ENCODE data around the gene PAK6.

Gene PAK6

DNA sequence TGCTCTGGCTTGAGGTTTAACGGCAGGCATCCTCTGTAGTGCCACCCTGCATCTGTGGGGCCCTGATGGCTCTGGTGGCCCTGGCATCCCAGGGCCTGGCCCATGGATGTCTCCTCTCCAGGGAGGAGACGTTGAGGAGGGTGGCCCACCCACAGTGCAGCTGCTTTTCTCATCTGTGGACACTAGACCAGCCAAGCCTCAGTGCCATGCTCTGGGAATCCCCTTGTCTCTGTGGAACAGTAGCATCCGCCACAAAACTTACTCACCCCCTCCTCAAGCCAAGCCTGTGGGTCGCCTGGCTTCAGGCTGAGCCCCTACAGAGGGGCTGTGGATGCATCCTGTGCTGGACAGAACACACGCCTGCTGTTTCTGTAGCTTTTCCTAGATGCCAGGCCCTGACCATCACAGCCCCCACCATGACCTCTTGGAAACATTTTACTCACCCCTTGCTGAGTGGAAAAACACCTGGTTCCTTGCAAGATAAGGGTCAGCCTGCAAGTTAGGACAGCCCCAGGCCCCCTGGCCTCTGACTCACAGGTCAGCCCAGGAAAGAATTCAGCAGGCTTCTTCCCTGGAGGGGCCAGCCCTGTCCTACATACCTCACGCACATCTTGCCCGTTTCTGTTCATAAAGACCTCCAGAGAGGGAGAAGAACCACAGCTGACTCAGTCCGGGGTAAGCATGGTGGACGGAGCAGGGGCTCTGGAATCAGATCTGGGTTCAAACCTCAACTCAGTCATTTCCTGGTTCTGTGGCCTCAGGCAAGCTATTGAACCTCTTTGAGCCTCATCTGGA, 19.0 kb downstream of the PAK6 start:
- Mint-ChIP-seq H3K27ac (no peak overlapping the region), H3K36me3 (ENCODE audit: low read depth) (no peaks in the 10 kb centered on the region), H3K9me3 (no peaks in the 10 kb centered on the region), H3K4me3 (no peak overlapping the region), H3K4me1 (ENCODE audit: low read depth) (peaks cover 8% of the 10 kb centered on the region), H3K27me3 (peaks cover 23% of the 10 kb centered on the region)
- DNase-seq, result no peak

DNA sequence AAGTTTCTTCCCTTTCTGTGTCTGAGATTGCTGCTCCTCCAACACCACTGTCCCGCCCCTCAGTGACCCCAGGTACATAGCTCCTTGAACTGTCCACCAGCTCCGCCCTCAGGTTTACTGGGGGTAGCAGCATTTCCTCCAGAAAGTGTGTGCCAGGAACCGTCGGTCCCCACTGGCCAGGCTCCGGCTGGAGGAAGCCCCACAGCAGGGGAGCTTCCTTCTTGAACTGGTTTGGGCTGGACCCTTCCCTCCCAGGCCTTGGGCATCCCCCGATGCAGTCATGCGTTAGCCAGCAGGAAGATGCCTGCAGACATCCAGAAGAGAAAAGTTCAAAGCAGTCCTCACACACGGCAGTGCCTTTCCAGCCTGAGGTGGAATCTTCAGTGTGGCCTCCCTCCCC, 19.7 kb downstream of the PAK6 start:
- Mint-ChIP-seq H3K36me3 (ENCODE audit: low read depth) (no peaks in the 10 kb centered on the region), H3K9me3 (no peaks in the 10 kb centered on the region), H3K27ac (no peak overlapping the region), H3K4me1 (ENCODE audit: low read depth) (peaks cover 3% of the 10 kb centered on the region), H3K4me3 (no peak overlapping the region), H3K27me3 (peaks cover 16% of the 10 kb centered on the region)
- no peak for DNase-seq

DNA sequence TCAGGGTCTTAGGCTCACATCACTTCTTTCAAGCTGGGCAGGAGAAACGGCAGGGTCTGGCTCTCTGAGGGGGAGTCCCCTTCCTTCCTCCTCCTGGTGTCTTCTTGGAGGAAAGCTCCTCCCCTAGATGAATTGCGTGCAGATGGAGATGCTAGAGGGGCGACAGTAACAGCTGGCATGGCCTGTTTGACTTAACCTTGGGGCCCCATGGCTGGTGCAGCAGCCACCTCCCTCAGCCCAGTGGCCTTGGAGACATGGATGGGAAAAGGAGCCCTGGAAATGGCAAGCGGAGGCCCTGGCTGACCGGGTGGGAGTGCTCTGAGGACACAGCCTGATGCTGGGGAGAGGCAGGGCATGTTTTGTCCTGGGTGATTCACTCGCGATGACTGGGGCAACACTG, 20.2 kb downstream of the PAK6 start:
- no peaks in the 10 kb centered on the region for H3K4me1 Mint-ChIP-seq (ENCODE audit: low read depth)
- DNase-seq, result no peak
- no peaks in the 10 kb centered on the region for H3K9me3 Mint-ChIP-seq
- H3K36me3 Mint-ChIP-seq (ENCODE audit: low read depth), result no peaks in the 10 kb centered on the region
- H3K27me3 Mint-ChIP-seq, result peaks cover 11% of the 10 kb centered on the region
- H3K4me3 Mint-ChIP-seq, result no peak overlapping the region
- no peak overlapping the region for H3K27ac Mint-ChIP-seq

DNA sequence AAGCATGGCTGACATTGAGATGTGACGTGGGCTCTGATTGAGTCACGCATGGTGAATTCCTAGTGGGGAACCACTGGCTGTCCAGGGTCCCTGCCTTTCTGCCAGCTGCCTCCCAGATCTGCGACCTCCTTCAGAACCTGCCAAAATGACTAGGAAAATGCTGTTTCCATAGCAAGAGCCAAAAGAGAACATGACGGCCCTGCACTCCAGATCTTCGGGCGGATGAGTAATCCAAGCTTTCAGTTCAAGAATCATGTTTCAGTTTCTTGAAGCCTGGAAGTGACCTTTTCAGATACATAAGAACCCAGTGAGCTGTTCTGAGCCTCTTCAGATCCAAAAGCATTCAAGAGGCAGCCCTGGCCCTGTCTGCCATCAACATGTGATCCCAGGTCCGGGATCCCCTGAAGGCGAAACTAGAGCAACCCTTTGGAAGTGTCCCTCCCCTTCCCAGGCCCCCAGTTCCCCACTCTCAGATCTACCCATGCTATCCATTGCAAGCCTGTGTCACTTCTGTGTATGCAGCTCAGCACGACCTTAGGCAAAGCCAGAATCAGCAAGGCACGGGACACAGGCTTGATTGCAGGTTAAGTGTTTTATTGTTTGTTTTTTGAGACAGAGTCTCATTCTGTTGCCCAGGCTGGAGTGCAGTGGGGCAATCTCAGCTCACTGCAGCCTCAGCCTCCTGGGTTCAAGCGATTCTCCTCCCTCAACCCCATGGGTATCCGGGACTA, 24.3 kb downstream of the PAK6 start:
- Mint-ChIP-seq H3K4me3 (no peak overlapping the region), H3K36me3 (ENCODE audit: low read depth) (no peaks in the 10 kb centered on the region), H3K9me3 (no peaks in the 10 kb centered on the region), H3K27ac (no peak overlapping the region), H3K4me1 (ENCODE audit: low read depth) (no peaks in the 10 kb centered on the region), H3K27me3 (no peaks in the 10 kb centered on the region)
- DNase-seq, result no peak

DNA sequence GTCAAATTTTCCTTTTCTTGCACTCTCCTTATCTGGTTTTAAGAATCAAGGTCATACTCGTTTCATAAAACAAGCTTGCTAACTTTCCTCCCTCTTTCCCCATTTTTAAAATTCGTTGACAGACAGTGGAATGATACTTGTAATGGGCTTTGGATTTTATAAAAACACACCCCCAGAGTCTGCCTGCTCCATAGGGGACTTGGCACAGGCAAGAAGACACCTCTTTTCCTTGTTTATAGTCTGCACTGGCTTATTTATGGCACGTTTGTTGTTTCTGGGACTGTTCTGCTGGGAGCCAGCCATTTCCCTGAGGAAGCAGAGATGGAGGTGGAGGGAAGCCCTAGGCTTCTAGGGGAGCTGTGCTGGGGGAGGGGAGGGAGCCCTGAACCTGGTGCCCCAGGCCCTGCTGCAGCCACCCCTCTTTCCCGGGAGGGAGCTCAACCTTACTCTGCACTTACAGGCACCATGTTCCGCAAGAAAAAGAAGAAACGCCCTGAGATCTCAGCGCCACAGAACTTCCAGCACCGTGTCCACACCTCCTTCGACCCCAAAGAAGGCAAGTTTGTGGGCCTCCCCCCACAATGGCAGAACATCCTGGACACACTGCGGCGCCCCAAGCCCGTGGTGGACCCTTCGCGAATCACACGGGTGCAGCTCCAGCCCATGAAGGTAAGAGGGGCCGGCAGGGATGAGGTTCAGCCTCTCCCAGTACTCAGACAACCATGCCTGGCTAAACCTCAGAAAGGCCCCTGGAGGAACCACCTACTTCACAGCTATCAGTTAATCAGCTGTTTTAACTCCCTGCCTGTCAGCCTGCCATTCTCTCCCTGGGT, 25.7 kb downstream of the PAK6 start:
- Mint-ChIP-seq H3K27ac (no peak overlapping the region), H3K4me3 (no peak overlapping the region), H3K9me3 (no peaks in the 10 kb centered on the region), H3K27me3 (no peaks in the 10 kb centered on the region), H3K36me3 (ENCODE audit: low read depth) (no peaks in the 10 kb centered on the region), H3K4me1 (ENCODE audit: low read depth) (no peaks in the 10 kb centered on the region)
- no peak for DNase-seq

DNA sequence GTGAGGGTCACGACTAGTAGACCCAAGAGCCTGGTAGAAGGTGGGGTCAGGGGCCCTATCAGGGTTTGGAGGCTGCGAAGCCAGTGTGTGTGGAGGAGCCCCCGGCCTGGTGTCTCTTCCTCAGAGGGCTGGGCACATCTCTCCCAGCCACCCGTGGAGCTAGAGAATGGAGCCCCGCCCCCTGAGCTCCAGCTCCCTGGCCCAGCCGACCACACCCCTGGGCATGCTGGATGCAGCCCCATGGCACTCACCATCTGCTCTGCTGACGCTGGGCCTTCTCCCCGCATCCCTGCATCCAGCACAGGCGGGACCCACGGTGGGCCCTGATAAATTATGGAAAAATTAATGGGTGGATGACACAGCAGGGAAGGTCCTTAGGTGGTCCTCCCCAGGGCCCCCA, 26.5 kb downstream of the PAK6 start:
- H3K36me3 Mint-ChIP-seq (ENCODE audit: low read depth), result no peaks in the 10 kb centered on the region
- DNase-seq, result no peak
- no peaks in the 10 kb centered on the region for H3K4me1 Mint-ChIP-seq (ENCODE audit: low read depth)
- no peaks in the 10 kb centered on the region for H3K9me3 Mint-ChIP-seq
- no peaks in the 10 kb centered on the region for H3K27me3 Mint-ChIP-seq
- no peak overlapping the region for H3K27ac Mint-ChIP-seq
- no peak overlapping the region for H3K4me3 Mint-ChIP-seq

DNA sequence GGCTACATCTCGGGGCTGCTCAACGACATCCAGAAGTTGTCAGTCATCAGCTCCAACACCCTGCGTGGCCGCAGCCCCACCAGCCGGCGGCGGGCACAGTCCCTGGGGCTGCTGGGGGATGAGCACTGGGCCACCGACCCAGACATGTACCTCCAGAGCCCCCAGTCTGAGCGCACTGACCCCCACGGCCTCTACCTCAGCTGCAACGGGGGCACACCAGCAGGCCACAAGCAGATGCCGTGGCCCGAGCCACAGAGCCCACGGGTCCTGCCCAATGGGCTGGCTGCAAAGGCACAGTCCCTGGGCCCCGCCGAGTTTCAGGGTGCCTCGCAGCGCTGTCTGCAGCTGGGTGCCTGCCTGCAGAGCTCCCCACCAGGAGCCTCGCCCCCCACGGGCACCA, 27.0 kb downstream of the PAK6 start:
- no peaks in the 10 kb centered on the region for H3K36me3 Mint-ChIP-seq (ENCODE audit: low read depth)
- DNase-seq, result no peak
- no peak overlapping the region for H3K4me3 Mint-ChIP-seq
- no peaks in the 10 kb centered on the region for H3K9me3 Mint-ChIP-seq
- H3K27me3 Mint-ChIP-seq, result no peaks in the 10 kb centered on the region
- H3K27ac Mint-ChIP-seq, result no peak overlapping the region
- no peaks in the 10 kb centered on the region for H3K4me1 Mint-ChIP-seq (ENCODE audit: low read depth)

DNA sequence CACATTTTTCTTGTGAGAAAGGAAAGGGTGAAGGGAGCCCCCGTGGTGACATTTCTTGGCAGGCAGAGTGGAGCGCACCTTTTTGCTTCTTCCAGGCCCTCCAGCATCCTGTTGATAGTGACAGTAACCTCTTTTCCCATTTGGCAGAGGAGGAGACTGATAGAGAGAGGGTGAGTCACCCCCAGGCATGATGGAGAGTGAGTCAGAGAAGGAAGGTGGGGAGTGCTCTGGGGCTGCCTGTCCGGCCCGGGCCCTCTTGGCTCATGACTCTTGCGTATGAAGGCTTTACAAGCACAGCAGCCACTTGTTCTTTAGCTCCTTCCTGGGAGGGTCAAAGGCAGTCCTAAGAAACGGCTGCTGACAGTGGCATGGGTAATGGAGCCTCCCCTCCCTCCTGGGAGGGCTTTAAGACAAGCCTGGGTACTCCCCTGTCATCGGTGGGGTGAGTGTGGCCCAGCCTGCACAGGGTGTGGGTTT, 28.0 kb downstream of the PAK6 start:
- no peaks in the 10 kb centered on the region for H3K27me3 Mint-ChIP-seq

DNA sequence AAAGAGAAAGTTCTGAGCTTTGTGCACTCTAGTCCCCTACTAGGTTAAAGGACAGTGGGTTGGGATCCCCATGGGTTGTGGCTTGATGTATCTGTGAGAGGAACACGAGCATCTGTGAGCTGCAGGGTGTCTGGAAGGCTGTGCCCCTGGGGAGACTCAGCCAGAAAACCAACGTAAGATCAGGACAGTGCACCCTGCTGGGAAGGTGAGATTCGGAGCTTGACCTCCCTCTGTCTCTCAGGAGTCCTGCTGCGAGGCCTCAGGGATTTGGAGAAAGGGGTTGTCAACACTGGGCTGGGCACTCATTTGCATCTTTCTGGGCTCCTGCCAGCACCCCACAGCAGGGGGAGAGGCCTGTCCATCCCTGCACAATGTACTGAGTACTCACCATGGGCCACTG, 28.8 kb downstream of the PAK6 start:
- Mint-ChIP-seq H3K27ac (no peak overlapping the region), H3K4me3 (no peak overlapping the region), H3K27me3 (no peaks in the 10 kb centered on the region), H3K4me1 (ENCODE audit: low read depth) (no peaks in the 10 kb centered on the region), H3K36me3 (ENCODE audit: low read depth) (no peaks in the 10 kb centered on the region), H3K9me3 (no peaks in the 10 kb centered on the region)
- DNase-seq, result no peak

More for the DNA sequence above, 28.0 kb downstream of the PAK6 start:
- no peaks in the 10 kb centered on the region for H3K36me3 Mint-ChIP-seq (ENCODE audit: low read depth)
- no peaks in the 10 kb centered on the region for H3K4me1 Mint-ChIP-seq (ENCODE audit: low read depth)
- H3K4me3 Mint-ChIP-seq, result no peak overlapping the region
- no peak for DNase-seq
- no peak overlapping the region for H3K27ac Mint-ChIP-seq
- no peaks in the 10 kb centered on the region for H3K9me3 Mint-ChIP-seq

DNA sequence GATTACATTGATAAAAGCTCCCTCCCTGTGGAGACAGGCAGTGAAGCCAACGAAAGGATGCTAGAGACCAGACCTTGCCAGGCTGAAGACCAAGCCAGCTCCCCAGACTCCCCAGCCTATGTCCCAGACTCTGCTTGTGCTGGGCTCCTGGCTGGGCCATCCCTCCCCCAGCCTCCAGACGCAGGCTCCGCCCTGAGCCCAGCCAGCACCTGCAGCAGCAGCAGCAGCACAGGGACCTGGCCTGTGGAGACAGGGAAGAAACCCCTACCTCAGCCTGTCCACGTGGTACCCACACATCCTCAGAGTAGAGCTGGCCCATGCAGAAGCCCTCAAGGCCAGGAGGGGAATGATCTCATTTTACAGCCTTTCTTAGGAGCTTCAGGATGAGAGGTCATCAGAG, 30.7 kb downstream of the PAK6 start:
- Mint-ChIP-seq H3K36me3 (ENCODE audit: low read depth) (no peaks in the 10 kb centered on the region), H3K9me3 (no peaks in the 10 kb centered on the region), H3K27ac (no peak overlapping the region), H3K4me3 (no peak overlapping the region), H3K4me1 (ENCODE audit: low read depth) (peaks cover 1% of the 10 kb centered on the region), H3K27me3 (no peaks in the 10 kb centered on the region)
- no peak for DNase-seq

DNA sequence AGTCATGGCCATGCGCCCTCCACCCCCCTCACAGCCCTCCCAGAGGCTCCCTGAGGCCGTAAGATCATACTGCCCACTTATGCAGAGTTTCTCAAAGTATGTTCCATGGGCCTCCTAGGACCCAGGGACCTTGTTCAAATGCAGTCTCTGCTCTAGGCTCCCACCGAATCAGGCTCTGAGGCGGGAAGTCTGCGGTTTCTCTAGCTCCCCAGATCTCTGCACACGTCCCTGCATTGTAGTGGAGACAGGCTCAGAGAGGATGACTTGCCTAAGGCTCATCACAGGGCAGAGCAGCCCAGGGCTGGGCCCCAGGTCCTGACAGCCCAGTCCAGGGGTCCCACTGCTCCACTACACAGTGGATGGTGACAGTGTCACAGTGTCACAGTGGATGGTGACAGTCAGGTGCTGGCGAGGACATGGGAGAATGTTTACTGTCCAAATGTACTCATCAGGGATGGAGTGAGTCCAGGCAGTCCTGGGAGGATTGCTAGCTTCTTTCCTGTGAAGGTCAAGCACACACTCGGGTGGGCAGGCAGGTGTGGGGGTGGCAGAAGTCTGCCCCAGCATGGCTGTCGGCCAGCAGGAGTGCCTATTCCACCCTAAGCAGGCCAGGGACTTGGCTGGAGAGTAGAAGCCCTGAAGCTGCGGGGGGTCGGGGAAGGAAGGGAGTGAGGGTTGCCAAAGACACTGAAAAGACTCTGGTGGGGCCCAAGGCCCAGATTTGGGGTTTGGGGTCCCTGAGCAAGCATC, 31.6 kb downstream of the PAK6 start:
- no peak for DNase-seq
- H3K9me3 Mint-ChIP-seq, result no peaks in the 10 kb centered on the region
- no peaks in the 10 kb centered on the region for H3K36me3 Mint-ChIP-seq (ENCODE audit: low read depth)
- H3K4me1 Mint-ChIP-seq (ENCODE audit: low read depth), result peaks cover 2% of the 10 kb centered on the region
- no peak overlapping the region for H3K4me3 Mint-ChIP-seq
- H3K27me3 Mint-ChIP-seq, result no peaks in the 10 kb centered on the region
- H3K27ac Mint-ChIP-seq, result no peak overlapping the region

DNA sequence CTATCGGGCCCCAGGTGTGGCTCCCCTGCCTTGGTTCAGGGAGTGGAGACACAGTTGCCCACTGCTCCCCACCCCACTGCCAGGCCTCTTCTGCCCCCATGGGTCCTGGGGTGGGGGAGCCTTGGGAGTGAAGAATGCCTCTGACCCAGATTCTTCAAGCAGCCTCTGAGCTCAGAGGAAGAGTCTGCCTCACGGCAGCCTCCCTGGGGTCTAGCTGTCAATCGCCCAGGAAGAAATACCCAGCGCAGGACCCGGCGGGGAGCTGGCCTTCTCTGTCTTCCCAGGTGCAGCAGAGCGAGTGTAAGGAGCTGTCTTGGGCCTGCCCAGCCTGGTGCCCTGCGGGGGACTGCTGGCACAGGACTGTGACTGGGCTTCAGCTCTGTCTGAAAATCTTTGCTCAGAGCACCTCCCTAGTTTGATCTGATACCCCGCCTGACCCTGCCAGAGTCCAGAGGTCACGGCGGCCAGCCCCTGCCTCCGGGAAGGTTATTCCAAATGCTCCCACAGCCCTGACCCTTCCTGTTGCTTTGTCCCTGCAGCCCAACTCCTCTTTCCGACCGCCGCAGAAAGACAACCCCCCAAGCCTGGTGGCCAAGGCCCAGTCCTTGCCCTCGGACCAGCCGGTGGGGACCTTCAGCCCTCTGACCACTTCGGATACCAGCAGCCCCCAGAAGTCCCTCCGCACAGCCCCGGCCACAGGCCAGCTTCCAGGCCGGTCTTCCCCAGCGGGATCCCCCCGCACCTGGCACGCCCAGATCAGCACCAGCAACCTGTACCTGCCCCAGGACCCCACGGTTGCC, 33.0 kb downstream of the PAK6 start:
- Mint-ChIP-seq H3K4me3 (no peak overlapping the region), H3K36me3 (ENCODE audit: low read depth) (no peaks in the 10 kb centered on the region), H3K27me3 (peaks cover 8% of the 10 kb centered on the region), H3K27ac (no peak overlapping the region), H3K4me1 (ENCODE audit: low read depth) (peaks cover 2% of the 10 kb centered on the region), H3K9me3 (no peaks in the 10 kb centered on the region)
- DNase-seq, result no peak

DNA sequence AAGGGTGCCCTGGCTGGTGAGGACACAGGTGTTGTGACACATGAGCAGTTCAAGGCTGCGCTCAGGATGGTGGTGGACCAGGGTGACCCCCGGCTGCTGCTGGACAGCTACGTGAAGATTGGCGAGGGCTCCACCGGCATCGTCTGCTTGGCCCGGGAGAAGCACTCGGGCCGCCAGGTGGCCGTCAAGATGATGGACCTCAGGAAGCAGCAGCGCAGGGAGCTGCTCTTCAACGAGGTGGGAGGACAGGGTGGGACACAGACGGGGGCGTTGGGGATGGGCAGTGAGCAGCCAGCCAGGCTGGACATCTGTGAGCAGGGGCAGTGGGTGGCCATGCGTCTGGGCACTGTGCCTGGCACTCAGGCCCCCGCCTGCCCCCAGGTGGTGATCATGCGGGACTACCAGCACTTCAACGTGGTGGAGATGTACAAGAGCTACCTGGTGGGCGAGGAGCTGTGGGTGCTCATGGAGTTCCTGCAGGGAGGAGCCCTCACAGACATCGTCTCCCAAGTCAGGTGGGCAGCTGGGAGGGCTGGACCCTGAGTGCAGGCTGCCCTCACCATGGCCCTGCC, 33.7 kb downstream of the PAK6 start:
- DNase-seq, result no peak
- no peaks in the 10 kb centered on the region for H3K36me3 Mint-ChIP-seq (ENCODE audit: low read depth)
- H3K9me3 Mint-ChIP-seq, result no peaks in the 10 kb centered on the region
- H3K27me3 Mint-ChIP-seq, result peaks cover 14% of the 10 kb centered on the region
- H3K4me3 Mint-ChIP-seq, result no peak overlapping the region
- H3K27ac Mint-ChIP-seq, result no peak overlapping the region
- peaks cover 2% of the 10 kb centered on the region for H3K4me1 Mint-ChIP-seq (ENCODE audit: low read depth)
